Bronchial epithelial cell (primary cell): ENCODE measurements around the gene OR1K1. TPM values are rescaled to one million over a fixed set of nuclear protein-coding genes. Genes with fewer than 3 reads are reported as not detected.

Experiments
- DNase-seq: peaks from one replicate; pipeline ENCODE4 v3.0.0-alpha.2; 2010; ENCODE audit warnings: low read depth
- FAIRE-seq: peaks from 2 replicates; lab custom pipeline; 2011; peaks lifted over from hg19 to GRCh38; lab: Jason Lieb, UNC
- H3K27me3 ChIP-seq: 2 replicates; pipeline ENCODE4 v1.5.1; 2011; ENCODE audit warnings: low read length; ENCODE audit not compliant: control insufficient read depth, insufficient read depth
- H3K36me3 ChIP-seq: 2 replicates; pipeline ENCODE4 v1.5.1; 2011; ENCODE audit warnings: low read length; ENCODE audit not compliant: control insufficient read depth, insufficient read depth
- H3K4me3 ChIP-seq: 2 replicates; pipeline ENCODE4 v1.5.1; 2011; ENCODE audit warnings: mild to moderate bottlenecking, low read depth, low read length, control low read depth
- CTCF ChIP-seq: IDR thresholded peaks from 2 replicates; pipeline ENCODE4 v1.5.1; 2011; ENCODE audit warnings: mild to moderate bottlenecking, moderate library complexity, low read length, control low read depth, inconsistent platforms; ENCODE audit not compliant: insufficient read depth, severe bottlenecking
- total RNA-seq: library from RNA; depleted of rRNA; stranded (reverse); fragments of >200 nt; gene quantifications from 2 replicates; pipeline ENCODE4 v1.2.1, GENCODE V29; 2014

OR1K1 gene
- total RNA-seq, 1 donor from 2014 or later: not detected

DNA sequence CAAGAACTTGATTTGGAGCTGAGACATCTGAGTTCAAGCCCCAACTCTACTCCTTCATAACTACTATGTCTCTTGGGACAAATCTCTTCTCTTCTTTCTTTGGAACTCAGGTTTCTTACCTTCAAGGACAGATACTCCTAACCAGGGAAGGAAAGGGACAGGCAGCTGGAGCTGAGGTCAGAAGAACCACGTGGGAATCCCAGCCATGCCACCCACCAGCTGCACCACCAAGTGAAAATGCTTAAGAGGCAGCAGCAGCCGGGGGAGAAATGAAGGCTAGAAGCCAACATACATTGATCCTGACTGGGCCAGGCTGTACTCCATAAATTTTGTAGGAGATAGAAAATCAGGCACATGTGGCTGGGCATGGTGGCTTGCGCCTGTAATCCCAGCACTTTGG lies 20.7 kb upstream of the OR1K1 start:
- Histone ChIP-seq H3K36me3 (no peaks in the 10 kb centered on the region), H3K4me3 (no peak overlapping the region), H3K27me3 (no peaks in the 10 kb centered on the region)
- no peak for TF ChIP-seq CTCF
- DNase-seq (no peak), FAIRE-seq (no peak)

- Histone ChIP-seq H3K36me3 (no peaks in the 10 kb centered on the region), H3K4me3 (no peak overlapping the region), H3K27me3 (no peaks in the 10 kb centered on the region)
- no peak for TF ChIP-seq CTCF
- no peak for FAIRE-seq
- DNase-seq: peak; percentile 14
Observed at GRCh38 chr9:122780026-122780425, 19.9 kb upstream of the OR1K1 start.

- H3K4me3 ChIP-seq: no peak overlapping the region
- H3K36me3 ChIP-seq: no peaks in the 10 kb centered on the region
- DNase-seq: no peak
- FAIRE-seq: no peak
- no peaks in the 10 kb centered on the region for H3K27me3 ChIP-seq
- no peak for TF ChIP-seq CTCF
Observed at GRCh38 chr9:122781671-122782070, 18.3 kb upstream of the OR1K1 start.

GRCh38 chr9:122785269-122785668 lies 14.7 kb upstream of the OR1K1 start:
- TF ChIP-seq CTCF: no peak
- Histone ChIP-seq H3K4me3 (no peak overlapping the region), H3K27me3 (no peaks in the 10 kb centered on the region), H3K36me3 (no peaks in the 10 kb centered on the region)
- DNase-seq: peak; percentile 15
- FAIRE-seq: no peak

DNA sequence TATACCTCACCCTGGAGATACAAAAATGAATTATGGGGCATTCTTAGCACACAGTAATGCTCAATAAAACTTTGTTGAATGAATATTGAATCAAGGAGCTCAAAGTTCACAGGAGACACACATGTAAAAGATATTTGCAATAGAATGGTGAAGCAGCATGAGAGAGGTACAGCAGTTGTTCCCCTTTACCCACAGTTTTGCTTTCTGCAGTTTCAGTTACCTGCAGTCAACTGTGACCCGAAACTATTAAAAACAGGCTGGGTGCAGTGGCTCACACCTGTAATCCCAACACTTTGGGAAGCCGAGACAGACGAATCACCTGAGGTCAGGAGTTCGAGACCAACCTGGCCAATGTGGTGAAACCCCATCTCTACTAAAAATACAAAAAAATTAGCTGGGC lies 13.6 kb upstream of the OR1K1 start:
- FAIRE-seq: no peak
- no peak for DNase-seq
- no peak for TF ChIP-seq CTCF
- Histone ChIP-seq H3K4me3 (no peak overlapping the region), H3K36me3 (no peaks in the 10 kb centered on the region), H3K27me3 (no peaks in the 10 kb centered on the region)

DNA sequence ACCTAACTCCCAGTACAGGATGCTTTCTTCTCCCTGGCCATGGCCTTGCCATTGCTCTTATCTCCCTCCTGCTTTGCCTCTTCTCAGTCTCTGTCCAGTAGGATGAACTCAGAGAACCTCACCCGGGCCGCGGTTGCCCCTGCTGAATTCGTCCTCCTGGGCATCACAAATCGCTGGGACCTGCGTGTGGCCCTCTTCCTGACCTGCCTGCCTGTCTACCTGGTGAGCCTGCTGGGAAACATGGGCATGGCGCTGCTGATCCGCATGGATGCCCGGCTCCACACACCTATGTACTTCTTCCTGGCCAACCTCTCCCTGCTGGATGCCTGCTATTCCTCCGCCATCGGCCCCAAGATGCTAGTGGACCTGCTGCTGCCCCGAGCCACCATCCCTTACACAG lies 11.1 kb upstream of the OR1K1 start, which contains the start of gene OR5C1:
Gene OR5C1 (plus strand): TSS at position 103 of the 400 bp plus-strand sequence. CDS start 0 bp downstream, at position 103.
- Histone ChIP-seq H3K4me3 (no peak within 1 kb of the TSS), H3K27me3 (no peaks in the 10 kb centered on the region), H3K36me3 (no peaks in the 10 kb centered on the region)
- no peak for FAIRE-seq
- TF ChIP-seq CTCF: no peak
- no peak for DNase-seq
